Stimulated activated CD8-positive, alpha-beta memory T cell treated with anti-CD3 and anti-CD28 coated beads, Interleukin-4, amount 100 ng/mL, for 4 hours (primary cell): ENCODE data around the gene PTPMT1.

Experiments
- DNase-seq, 2 donors: peaks; one replicate each; pipeline ENCODE4 v3.0.0-alpha.2; 2020; ENCODE audit warnings: low read depth in 2 of 2, low spot score in 1 of 2

PTPMT1 gene

GRCh38 chr11:47578524-47579494 lies 13.4 kb downstream of the PTPMT1 start, which contains the start of the genes KBTBD4 and NDUFS3:
Gene KBTBD4, minus strand, starts transcription at chr11:47578970. Its CDS starts 19 bp downstream, at chr11:47578951.
Gene NDUFS3, plus strand, starts transcription at chr11:47579074. Its CDS starts 18 bp downstream, at chr11:47579092.
- peak; percentile 67 to 77 for DNase-seq

DNA sequence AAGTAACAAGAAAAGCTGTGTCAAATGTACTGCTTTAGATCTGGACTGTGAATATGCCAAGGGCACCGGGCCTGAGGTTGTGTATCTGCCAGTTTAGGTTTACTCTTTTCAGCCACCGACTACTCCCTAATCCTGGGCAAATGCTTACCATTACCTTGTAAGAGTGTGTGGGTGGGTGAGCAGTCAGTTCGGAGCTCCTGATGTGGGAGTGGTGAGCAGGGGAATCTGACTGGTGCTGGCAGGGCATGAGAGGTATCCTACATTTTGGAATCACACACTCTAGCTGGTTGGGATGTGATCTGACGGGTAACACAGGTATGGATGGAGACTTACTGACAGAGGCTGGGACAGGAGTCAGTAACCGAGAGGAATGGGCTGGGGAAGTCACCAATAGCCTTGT lies 18.4 kb downstream of the PTPMT1 start:
- no peak for DNase-seq

- no peak for DNase-seq
Measured at GRCh38 chr11:47586098-47586855, 20.9 kb downstream of the PTPMT1 start, which contains the start of gene FAM180B. Gene FAM180B, plus strand, starts transcription at chr11:47586678. Its CDS starts 91 bp downstream, at chr11:47586769.

GRCh38 chr11:47587039-47587716 lies 21.8 kb downstream of the PTPMT1 start:
- no peak for DNase-seq

GRCh38 chr11:47587723-47588326 lies 22.4 kb downstream of the PTPMT1 start:
- no peak for DNase-seq

- DNase-seq = no peak
Measured at GRCh38 chr11:47589118-47589517, 23.7 kb downstream of the PTPMT1 start.

- no peak for DNase-seq
Measured at GRCh38 chr11:47589584-47589976, 24.2 kb downstream of the PTPMT1 start.

DNA sequence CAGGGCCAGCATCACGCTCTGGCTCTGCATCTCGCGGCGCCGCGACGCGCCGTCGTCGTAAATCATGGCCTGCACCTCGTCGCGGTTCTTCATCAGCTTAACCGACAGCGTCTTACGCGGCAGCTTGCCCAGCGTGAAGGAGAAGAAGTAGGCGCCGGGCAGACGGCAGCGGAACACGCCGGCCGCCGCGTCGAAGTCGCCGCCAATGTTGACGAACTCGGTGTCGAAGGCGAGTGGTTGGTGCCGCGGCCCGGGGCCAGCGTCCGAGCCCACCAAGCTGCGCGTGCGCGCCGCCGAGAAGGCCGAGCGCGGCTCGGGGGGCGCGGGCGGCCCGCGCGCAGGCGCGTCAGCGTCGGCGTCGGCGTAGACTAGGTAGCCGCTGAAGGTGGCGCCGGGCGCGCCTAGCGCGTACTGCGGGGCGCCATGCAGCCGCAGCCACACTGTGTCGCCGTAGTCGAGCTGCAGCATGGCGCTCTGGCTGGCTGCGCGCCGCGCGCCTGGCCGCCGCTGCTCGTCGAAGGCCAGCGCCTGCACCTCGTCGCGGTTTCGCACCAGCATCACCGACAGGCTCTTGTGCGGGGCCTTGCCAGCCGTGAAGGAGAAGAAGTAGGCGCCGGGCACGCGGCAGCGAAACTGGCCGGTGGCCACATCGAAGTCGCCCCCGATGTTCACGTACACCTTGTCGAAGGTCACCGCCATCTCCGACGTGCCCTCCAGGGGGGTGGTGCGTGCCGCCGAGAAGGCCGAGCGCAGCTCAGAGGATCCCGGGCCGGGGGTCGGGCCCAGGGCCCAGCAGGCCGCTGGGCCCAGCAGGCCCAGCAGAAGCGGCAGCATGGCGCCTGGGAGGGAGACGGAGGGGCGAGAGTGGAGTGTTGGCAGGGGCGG lies 24.8 kb downstream of the PTPMT1 start:
- DNase-seq = no peak

GRCh38 chr11:47591764-47592163 lies 26.4 kb downstream of the PTPMT1 start:
- DNase-seq = no peak

DNA sequence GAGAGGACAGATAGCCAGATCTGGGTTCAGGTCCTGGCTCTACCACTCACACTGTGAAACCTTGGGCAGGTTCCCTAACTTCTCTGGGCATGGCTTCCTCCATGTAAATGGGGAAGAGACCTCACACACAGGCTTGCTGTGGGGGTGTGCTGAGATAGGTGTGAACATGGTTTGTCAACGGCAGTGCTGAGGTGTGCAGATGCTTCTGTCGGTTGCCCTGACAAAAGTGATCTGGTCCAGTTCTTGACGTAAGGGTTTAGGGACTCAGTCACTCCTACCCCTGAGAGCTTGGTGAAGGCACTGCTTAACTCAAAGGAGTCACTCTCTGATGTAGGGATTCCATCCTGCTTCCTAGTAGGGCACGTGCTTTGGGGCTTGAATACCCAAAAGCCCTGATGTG lies 26.9 kb downstream of the PTPMT1 start:
- DNase-seq = no peak

- DNase-seq = no peak
Measured at GRCh38 chr11:47592970-47593369, 27.6 kb downstream of the PTPMT1 start.

- no peak for DNase-seq
Measured at GRCh38 chr11:47593492-47593933, 28.1 kb downstream of the PTPMT1 start.

GRCh38 chr11:47593934-47594855 lies 28.8 kb downstream of the PTPMT1 start, which contains the start of gene C1QTNF4:
Gene C1QTNF4, minus strand, starts transcription at chr11:47594411. Its CDS starts 3,601 bp downstream, at chr11:47590810.
- no peak for DNase-seq

DNA sequence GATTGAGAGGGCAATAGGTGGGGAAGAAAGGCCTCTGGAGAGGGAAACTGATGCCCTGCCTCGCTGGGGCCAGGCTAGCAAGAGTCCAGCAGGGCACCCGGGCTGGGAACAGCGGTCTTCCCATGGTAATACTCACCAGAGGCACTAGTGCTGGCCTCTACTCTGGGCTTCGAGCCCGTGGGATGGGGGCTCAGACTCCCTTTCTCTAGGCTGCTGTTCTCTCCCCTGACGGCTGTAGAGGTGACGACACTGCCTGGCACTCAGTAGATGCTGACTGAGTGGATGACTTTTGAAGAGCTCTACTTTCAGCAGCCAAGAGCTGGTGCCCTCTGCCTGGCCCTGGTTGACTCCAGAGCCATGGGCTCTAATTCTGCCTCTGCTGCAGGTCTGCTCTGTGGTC lies 29.6 kb downstream of the PTPMT1 start:
- DNase-seq = no peak

- no peak for DNase-seq
Measured at GRCh38 chr11:47595967-47596366, 30.6 kb downstream of the PTPMT1 start.

DNA sequence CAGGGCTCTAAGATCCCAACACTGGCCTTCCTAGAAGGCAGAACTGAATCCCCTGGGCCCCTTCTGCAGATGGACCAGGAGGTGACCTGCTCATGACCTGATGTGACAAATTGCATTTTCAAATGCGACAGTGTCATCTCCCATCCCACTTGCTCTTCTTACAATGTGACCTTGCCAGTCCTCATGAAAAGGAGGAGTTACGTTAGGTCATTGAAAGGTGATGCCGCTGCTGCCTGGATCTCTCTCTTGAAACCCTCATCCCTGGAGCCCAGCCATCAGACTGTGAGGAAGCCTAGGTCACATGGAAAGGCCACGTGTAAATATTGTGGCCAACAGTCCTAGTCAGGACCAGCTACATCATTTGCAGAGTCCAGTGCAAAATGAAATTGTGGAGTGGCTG lies 34.5 kb downstream of the PTPMT1 start:
- DNase-seq = no peak

DNA sequence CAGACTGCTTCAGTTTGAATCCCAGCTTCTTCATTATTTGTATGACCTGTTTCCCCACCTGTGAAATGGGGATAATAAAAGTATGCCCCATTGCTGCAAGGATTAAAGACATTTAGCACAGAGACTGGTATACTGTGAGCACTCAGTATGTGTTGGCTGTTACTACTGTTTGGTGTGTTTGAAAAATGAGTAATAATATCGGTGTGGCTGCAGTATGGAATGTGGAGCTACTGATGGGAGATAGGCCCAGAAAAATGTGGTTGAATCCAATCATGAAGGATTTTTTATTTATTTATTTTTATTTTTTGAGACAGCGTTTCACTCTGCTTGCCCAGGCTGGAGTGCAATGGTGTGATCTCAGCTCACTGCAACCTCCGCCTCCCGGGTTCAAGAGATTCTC lies 37.9 kb downstream of the PTPMT1 start:
- no peak for DNase-seq

DNA sequence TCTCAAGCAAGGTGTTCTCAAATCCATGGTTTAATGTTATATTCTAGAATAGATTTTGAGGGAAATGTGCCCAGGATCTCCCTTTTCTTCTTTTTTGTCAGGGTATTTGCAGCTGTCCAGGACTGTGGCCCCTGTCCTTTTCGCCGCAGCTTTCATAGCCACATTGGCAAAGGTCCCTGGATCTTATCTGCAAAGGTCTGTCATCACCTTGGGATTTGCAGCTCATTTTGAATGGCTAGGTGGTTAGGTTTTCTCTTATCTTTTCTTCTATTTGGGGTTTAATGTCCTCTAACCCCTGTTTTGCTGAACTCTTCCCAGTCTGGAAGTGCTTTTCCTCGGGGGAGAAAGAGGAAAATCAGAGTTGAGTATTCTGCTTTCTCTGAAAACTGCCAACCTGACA lies 40.5 kb downstream of the PTPMT1 start:
- no peak for DNase-seq

- DNase-seq = no peak
Measured at GRCh38 chr11:47606731-47607130, 41.3 kb downstream of the PTPMT1 start.
